CD4-positive, alpha-beta T cell (primary cell): Measurements from ENCODE around the gene DDRGK1. TPM values are rescaled to one million over a fixed set of nuclear protein-coding genes. Genes with fewer than 3 reads are reported as not detected.

ENCODE experiments used
- ATAC-seq: fragments of 200-7000 bp; cut with Tn5 transposase; one replicate; pipeline ENCODE4 v1.10.0; 2022; ENCODE audit warnings: mild to moderate bottlenecking; ENCODE audit not compliant: poor library complexity
- CTCF ChIA-PET: fragments of 350-600 bp; sonication (Branson Sonifier 250); formaldehyde crosslinking; loops from one replicate; lab custom pipeline; 2021; ENCODE audit warnings: antibody characterized with exemption, inconsistent platforms; lab: Charles Lee
- POLR2A ChIA-PET: fragments of 350-600 bp; sonication (Branson Sonifier 250); formaldehyde crosslinking; loops from one replicate; lab custom pipeline; 2021; ENCODE audit warnings: antibody characterized with exemption, inconsistent platforms; lab: Charles Lee
- DNase-seq, 14 experiments: peaks; one replicate each; pipeline ENCODE4 v3.0.0-alpha.2; 2013 to 2020; ENCODE audit warnings: mixed read lengths in 2 of 14
- H3K27ac ChIP-seq, 2 donors: one replicate each; pipeline versions ENCODE4 v1.5.1 to v1.7.0; 2013; ENCODE audit warnings: low read length in 2 of 2, low read depth in 1 of 2, mild to moderate bottlenecking in 1 of 2
- H3K27me3 ChIP-seq, 2 experiments: 1 replicate in 1 of 2; 2 replicates in 1 of 2; pipeline versions ENCODE4 v1.6.1 to v1.7.0; 2013; ENCODE audit warnings: low read length in 2 of 2, control low read depth in 1 of 2, mild to moderate bottlenecking in 1 of 2, moderate library complexity in 1 of 2; ENCODE audit not compliant: insufficient read depth in 2 of 2, control insufficient read depth in 1 of 2
- H3K36me3 ChIP-seq: one replicate; pipeline ENCODE4 v1.6.1; 2013; ENCODE audit warnings: low read length, control low read depth; ENCODE audit not compliant: insufficient read depth
- H3K4me1 ChIP-seq: one replicate; pipeline ENCODE4 v1.6.1; 2013; ENCODE audit warnings: low read length, control low read depth; ENCODE audit not compliant: insufficient read depth
- H3K4me3 ChIP-seq: one replicate; pipeline ENCODE4 v1.5.1; 2013; ENCODE audit warnings: mild to moderate bottlenecking, low read length, moderate library complexity
- H3K9me3 ChIP-seq, 2 experiments: 1 replicate in 1 of 2; 2 replicates in 1 of 2; pipeline versions ENCODE4 v1.6.1 to v1.7.0; 2013; ENCODE audit warnings: low read length in 2 of 2, mild to moderate bottlenecking in 2 of 2, control low read depth in 1 of 2, moderate library complexity in 1 of 2; ENCODE audit not compliant: control insufficient read depth in 1 of 2, insufficient read depth in 1 of 2
- H3K27ac Mint-ChIP-seq: one replicate; pipeline ENCODE4 v1.8.0; 2020; ENCODE audit warnings: mixed read lengths
- H3K27me3 Mint-ChIP-seq: one replicate; pipeline ENCODE4 v1.8.0; 2021; ENCODE audit warnings: mixed read lengths
- H3K36me3 Mint-ChIP-seq: one replicate; pipeline ENCODE4 v1.8.0; 2021; ENCODE audit warnings: low read depth, mixed read lengths
- H3K4me1 Mint-ChIP-seq: one replicate; pipeline ENCODE4 v1.8.0; 2021; ENCODE audit warnings: low read depth, mixed read lengths
- H3K4me3 Mint-ChIP-seq: one replicate; pipeline ENCODE4 v1.8.0; 2020; ENCODE audit warnings: mild to moderate bottlenecking, mixed read lengths
- H3K9me3 Mint-ChIP-seq: one replicate; pipeline ENCODE4 v1.8.0; 2020; ENCODE audit warnings: mixed read lengths
- CTCF ChIP-seq: fragments of 200-600 bp; IDR thresholded peaks from one replicate; pipeline ENCODE4 v1.8.0; 2022; ENCODE audit warnings: antibody characterized with exemption, mild to moderate bottlenecking
- intact Hi-C, 2 experiments: fragments of 100-400 bp; cut with DNase I in 1 of 2; cut with micrococcal nuclease in 1 of 2; formaldehyde crosslinking; loops; one replicate each; pipeline versions ENCODE4 v1.15.1 to v1.9.0; 2023 to 2025; cut with DNase I, micrococcal nuclease
- total RNA-seq, 174 experiments: library from RNA in 2 of 174; stranded (reverse) in 2 of 174; gene quantifications; one replicate each; pipeline ENCODE4 v1.2.3 and lab custom pipeline; 2021 to 2026

DDRGK1 gene
- total RNA-seq, 2 experiments from 2014 or later, result 40.7 to 43.4 TPM

- peak overlapping the region; percentile 87 for H3K4me3 ChIP-seq
Observed at GRCh38 chr20:3172126-3172932, 32.2 kb downstream of the DDRGK1 start.

GRCh38 chr20:3171391-3172125 is 32.9 kb downstream of the DDRGK1 start:
- no peaks in the 10 kb centered on the region for H3K9me3 Mint-ChIP-seq
- H3K27ac Mint-ChIP-seq, result peak overlapping the region; percentile 85
- Histone ChIP-seq H3K36me3 (no peaks in the 10 kb centered on the region), H3K4me1 (peaks cover 33% of the 10 kb centered on the region), H3K9me3 (no peaks in the 10 kb centered on the region), H3K27ac (no peak overlapping the region), H3K27me3 (peaks cover 23 to 29% of the 10 kb centered on the region in 2 experiments), H3K4me3 (no peak overlapping the region)
- intact Hi-C loops, result loop anchor here (2.0 to 5.0 kb wide), 3 partner anchors 49 to 117 kb away; partner anchors contain the start of gene OXT (in 1 of the 2)
- H3K27me3 Mint-ChIP-seq, result peaks cover 40% of the 10 kb centered on the region
- ATAC-seq (no peak), DNase-seq (no peak)
- TF ChIP-seq CTCF, result no peak
- no peaks in the 10 kb centered on the region for H3K36me3 Mint-ChIP-seq
- peak overlapping the region; percentile 93 for H3K4me3 Mint-ChIP-seq
- CTCF ChIA-PET, result interaction anchor here (2.8 kb wide), 1 partner anchor 14 kb away, joined by 10 read pairs; no protein-coding TSS in a partner anchor
- POLR2A ChIA-PET, result interaction anchor here (2.1 to 3.9 kb wide), 2 partner anchors 10 to 14 kb away, joined by 10 to 16 read pairs; no protein-coding TSS in a partner anchor
- peaks cover 24% of the 10 kb centered on the region for H3K4me1 Mint-ChIP-seq

More at GRCh38 chr20:3172126-3172932, 32.2 kb downstream of the DDRGK1 start:
- Histone ChIP-seq H3K27me3 (peaks cover 15 to 22% of the 10 kb centered on the region in 2 experiments), H3K9me3 (no peaks in the 10 kb centered on the region), H3K27ac (no peak overlapping the region), H3K36me3 (no peaks in the 10 kb centered on the region), H3K4me1 (peaks cover 33% of the 10 kb centered on the region)
- CTCF ChIA-PET, result interaction anchor here (0.7 to 2.8 kb wide), 3 partner anchors 13 to 22 kb away, joined by 3 to 10 read pairs (median 4); no protein-coding TSS in a partner anchor
- H3K36me3 Mint-ChIP-seq, result no peaks in the 10 kb centered on the region
- peak overlapping the region; percentile 85 for H3K27ac Mint-ChIP-seq
- H3K27me3 Mint-ChIP-seq, result peaks cover 39% of the 10 kb centered on the region
- intact Hi-C loops, result loop anchor here (2.0 to 5.0 kb wide), 3 partner anchors 50 to 118 kb away; partner anchors contain the start of gene OXT (in 1 of the 2)
- DNase-seq (no peak), ATAC-seq (no peak)
- peak overlapping the region; percentile 93 for H3K4me3 Mint-ChIP-seq
- POLR2A ChIA-PET, result interaction anchor here (2.1 to 3.9 kb wide), 2 partner anchors 11 to 15 kb away, joined by 10 to 16 read pairs; no protein-coding TSS in a partner anchor
- peaks cover 24% of the 10 kb centered on the region for H3K4me1 Mint-ChIP-seq
- no peaks in the 10 kb centered on the region for H3K9me3 Mint-ChIP-seq
- TF ChIP-seq CTCF, result no peak

- peak overlapping the region; percentile 55 for H3K4me3 Mint-ChIP-seq
- no peaks in the 10 kb centered on the region for H3K36me3 ChIP-seq
- intact Hi-C loops, result no loop called here
- ChIA-PET POLR2A (no interaction called here), CTCF (interaction anchor here (0.9 kb wide), 1 partner anchor 12 kb away, joined by 3 read pairs; no protein-coding TSS in a partner anchor)
- no peak for TF ChIP-seq CTCF
- DNase-seq (no peak), ATAC-seq (no peak)
- no peak overlapping the region for H3K27ac Mint-ChIP-seq
- no peak overlapping the region for H3K27ac ChIP-seq
- no peaks in the 10 kb centered on the region for H3K36me3 Mint-ChIP-seq
- H3K9me3 ChIP-seq, result no peaks in the 10 kb centered on the region
- peaks cover 15% of the 10 kb centered on the region for H3K4me1 Mint-ChIP-seq
- H3K27me3 Mint-ChIP-seq, result peaks cover 24% of the 10 kb centered on the region
- H3K9me3 Mint-ChIP-seq, result no peaks in the 10 kb centered on the region
- peaks cover 28% of the 10 kb centered on the region for H3K4me1 ChIP-seq
- H3K27me3 ChIP-seq, result peaks cover 21 to 26% of the 10 kb centered on the region in 2 experiments
- no peak overlapping the region for H3K4me3 ChIP-seq
Observed at GRCh38 chr20:3168829-3169590, 35.5 kb downstream of the DDRGK1 start.
